Adipose tissue (tissue), 3 donors: ENCODE data around the gene CENPP. TPM values are rescaled to one million over a fixed set of nuclear protein-coding genes. Genes with fewer than 3 reads are reported as not detected.
"Not testable (repeated sequence)": the region's sequence is repeated elsewhere in the genome, so short reads cannot be mapped to it uniquely, and the experiment has no call there.

ENCODE experiments used
- H3K27ac ChIP-seq: one replicate; pipeline ENCODE4 v1.5.1; 2013; ENCODE audit warnings: low read depth, low read length
- WGBS, 3 donors: extraction: QIAGEN DNeasy Blood & Tissue Kit; methylation state at CpG; one replicate each; pipeline ENCODE4 v1.1.7; 2013; 5-methylcytosine and 5-hydroxymethylcytosine counted together
- polyA plus RNA-seq, 3 donors: library from polyadenylated mRNA; stranded (reverse); fragments of 200-250 nt; gene quantifications; one replicate each; pipeline ENCODE4 v1.2.3, GENCODE V29; 2013
- donor health status: healthy with polysubstance abuse.
- donor health status: Bipolar disorder and iron deficiency.
- donor health status: healthy.

The CENPP gene
- polyA plus RNA-seq, 3 donors = 1.3 to 2.2 (median 1.5) TPM

GRCh38 chr9:92613268-92614122, 287.7 kb downstream of the CENPP start:
- no peak overlapping the region for H3K27ac ChIP-seq
- 96 to 97% (median 97%) methylated on average over 23 of the region's 23 CpGs for WGBS, 3 donors

GRCh38 chr9:92614123-92614510, 288.4 kb downstream of the CENPP start:
- H3K27ac ChIP-seq = no peak overlapping the region
- 96 to 97% (median 97%) methylated on average over 9 of the region's 9 CpGs for WGBS, 3 donors

GRCh38 chr9:92614763-92615461, 289.2 kb downstream of the CENPP start:
- 71 to 87% (median 77%) methylated on average over 17 of the region's 17 CpGs for WGBS, 3 donors
- no peak overlapping the region for H3K27ac ChIP-seq

DNA sequence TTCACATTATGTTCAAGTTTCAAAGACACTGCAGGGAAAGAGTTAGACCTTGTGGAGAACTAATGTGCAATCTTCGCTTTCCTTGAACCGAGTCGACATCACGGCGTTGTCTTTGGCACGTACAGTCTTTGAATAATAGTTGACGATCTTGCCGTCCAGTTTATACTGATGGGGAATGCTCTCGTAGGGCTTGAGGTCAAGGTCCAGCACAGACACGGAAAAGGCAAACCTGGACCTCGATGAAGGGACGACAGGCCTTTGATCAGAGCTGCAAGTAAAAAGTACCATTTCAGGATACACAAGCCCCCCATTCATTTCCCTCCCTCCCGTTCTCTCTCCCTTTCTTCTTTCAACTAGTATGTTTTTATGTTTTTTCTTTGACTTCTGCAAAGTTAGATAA, 290.0 kb downstream of the CENPP start:
- 84 to 90% (median 85%) methylated on average over 13 of the region's 13 CpGs for whole genome bisulfite sequencing, 3 donors
- H3K27ac ChIP-seq = no peak overlapping the region

GRCh38 chr9:92616199-92616641, 290.5 kb downstream of the CENPP start:
- WGBS, 3 donors = 61 to 76% (median 61%) methylated on average over 11 of the region's 11 CpGs
- no peak overlapping the region for H3K27ac ChIP-seq

DNA sequence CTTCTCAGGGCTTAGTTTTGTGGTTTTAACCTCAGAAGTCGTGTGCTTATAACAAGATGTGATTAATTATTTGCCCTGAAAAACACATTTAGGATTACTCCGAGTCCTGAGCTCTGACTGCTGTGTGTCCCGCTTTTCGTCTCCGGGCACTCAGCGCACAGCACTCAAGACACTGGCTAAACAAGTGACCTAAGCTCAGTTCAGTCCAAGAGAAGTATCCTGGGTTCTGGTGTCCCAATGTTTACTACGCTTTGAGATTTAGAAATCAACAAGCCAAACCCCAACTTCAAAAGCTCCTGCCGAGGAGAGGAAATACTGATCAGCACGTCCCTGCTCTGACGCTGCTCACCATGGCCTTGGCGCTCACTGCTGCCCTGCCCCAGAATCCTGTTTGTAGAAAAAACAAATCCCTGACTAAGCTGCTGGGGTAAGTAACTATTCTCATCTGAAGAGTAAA, 290.9 kb downstream of the CENPP start:
- 59 to 80% (median 61%) methylated on average over 11 of the region's 11 CpGs for WGBS, 3 donors
- H3K27ac ChIP-seq = no peak overlapping the region

- 90 to 95% (median 95%) methylated on average over 11 of the region's 11 CpGs for WGBS, 3 donors
- H3K27ac ChIP-seq = no peak overlapping the region
Measured at GRCh38 chr9:92617195-92617813, 291.6 kb downstream of the CENPP start.

GRCh38 chr9:92617951-92618510, 292.3 kb downstream of the CENPP start:
- 84 to 93% (median 89%) methylated on average over 11 of the region's 11 CpGs for WGBS, 3 donors
- H3K27ac ChIP-seq = no peak overlapping the region

DNA sequence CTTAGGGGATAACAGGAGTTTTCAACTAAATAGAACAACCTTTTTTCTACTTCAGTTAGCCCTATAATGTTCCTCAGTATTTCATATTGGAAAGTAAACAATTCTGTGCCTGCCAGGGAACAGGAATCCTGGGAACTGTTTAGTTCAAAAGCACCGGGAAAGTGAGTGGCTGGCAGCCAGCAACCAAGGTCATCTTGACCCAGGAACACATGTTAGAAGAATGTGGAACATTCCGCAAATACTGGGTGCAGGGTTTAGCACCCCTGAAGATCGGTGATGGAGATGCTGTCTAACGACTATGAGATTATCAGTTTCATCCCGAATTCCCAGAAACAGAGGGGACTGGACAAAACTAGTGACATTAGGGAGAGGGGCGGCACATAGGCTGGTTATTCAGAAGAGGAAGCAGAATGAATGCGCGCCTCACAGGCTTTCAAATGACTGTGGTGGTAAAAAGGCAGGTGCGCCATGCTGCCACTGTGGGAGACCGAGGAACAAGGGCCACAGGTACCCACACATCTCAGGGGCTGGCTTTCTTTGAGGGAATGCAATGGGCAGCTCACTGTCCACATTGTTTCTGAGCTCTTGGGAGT, 293.0 kb downstream of the CENPP start:
- WGBS, 3 donors = 66 to 86% (median 79%) methylated on average over 10 of the region's 10 CpGs
- no peak overlapping the region for H3K27ac ChIP-seq

DNA sequence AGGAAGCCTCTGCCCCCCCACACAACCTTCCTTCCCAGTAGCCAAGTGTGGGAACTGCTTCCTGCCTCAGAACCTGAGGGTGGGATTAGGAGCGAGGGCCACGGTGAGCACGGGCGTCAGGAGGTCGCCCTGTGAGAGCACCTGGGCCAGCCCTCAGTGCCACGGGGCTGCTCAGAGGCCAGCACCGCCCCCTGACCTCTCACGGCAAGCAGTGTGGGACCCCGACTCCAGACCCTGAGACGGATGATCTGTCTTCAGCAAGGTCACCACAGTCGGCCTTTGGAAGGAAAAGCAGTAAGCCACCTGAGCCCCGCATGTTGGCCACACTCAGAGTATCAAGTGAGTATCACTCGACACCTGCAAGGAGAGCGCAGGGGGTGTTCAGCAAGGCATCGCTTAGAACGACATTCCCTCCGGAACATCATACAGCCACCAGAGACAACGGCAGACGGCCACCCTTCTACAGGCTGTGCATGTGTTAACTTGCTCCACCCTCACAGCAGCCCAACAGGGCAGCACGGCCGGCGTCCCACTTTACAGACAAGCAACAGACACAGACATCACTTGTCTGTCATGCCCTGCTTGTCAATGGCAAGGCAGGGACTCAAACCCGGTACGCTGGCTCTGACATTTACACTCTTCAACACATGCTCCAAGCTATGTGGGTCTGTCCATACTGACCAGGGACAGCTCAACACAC, 294.0 kb downstream of the CENPP start:
- 93 to 95% (median 93%) methylated on average over 24 of the region's 24 CpGs for WGBS, 3 donors
- H3K27ac ChIP-seq = no peak overlapping the region

- no peak overlapping the region for H3K27ac ChIP-seq
- 92 to 95% (median 95%) methylated on average over 5 of the region's 5 CpGs for WGBS, 3 donors
Measured at GRCh38 chr9:92620845-92621244, 295.1 kb downstream of the CENPP start.

DNA sequence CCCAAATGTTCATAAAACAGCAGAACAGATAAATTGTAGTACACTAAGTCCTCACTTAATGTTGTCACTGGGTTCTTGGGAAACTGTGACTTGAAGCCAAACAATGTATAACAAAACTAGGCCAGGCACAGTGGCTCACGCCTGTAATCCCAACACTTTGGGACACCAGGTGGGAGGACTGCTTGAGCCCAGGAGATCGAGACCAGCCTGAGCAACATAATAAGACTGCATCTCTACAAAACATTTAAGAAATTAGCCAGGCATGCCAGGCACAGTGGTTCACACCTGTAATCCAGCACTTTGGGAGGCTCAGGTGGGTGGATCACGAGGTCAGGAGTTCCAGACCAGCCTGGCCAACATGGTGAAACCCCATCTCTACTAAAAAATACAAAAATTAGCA, 298.2 kb downstream of the CENPP start:
- not testable (repeated sequence) for H3K27ac ChIP-seq
- WGBS, 3 donors = 97 to 99% (median 98%) methylated on average over 3 of the region's 3 CpGs

DNA sequence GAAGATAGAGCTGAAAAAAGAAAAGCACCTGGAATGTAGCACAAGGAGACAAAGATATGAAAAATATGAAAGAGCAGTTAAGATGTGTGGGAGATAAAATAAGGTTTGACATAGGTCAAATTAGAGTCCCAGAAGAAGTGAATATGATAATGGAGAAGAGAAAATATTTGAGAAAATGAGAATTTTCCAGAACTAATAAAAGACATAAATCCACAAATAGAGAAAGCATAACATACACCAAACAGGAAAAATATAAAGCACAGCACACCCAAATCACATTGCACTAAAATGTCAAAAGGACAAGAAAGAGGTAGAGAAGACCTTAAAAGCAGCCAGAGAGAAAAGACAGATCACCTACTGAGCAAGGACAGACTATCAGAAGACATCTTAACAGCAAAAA, 300.7 kb downstream of the CENPP start:
- no peak overlapping the region for H3K27ac ChIP-seq

GRCh38 chr9:92627651-92628050, 301.9 kb downstream of the CENPP start:
- WGBS, 3 donors = 70 to 87% (median 72%) methylated on average over 5 of the region's 5 CpGs
- H3K27ac ChIP-seq = no peak overlapping the region

DNA sequence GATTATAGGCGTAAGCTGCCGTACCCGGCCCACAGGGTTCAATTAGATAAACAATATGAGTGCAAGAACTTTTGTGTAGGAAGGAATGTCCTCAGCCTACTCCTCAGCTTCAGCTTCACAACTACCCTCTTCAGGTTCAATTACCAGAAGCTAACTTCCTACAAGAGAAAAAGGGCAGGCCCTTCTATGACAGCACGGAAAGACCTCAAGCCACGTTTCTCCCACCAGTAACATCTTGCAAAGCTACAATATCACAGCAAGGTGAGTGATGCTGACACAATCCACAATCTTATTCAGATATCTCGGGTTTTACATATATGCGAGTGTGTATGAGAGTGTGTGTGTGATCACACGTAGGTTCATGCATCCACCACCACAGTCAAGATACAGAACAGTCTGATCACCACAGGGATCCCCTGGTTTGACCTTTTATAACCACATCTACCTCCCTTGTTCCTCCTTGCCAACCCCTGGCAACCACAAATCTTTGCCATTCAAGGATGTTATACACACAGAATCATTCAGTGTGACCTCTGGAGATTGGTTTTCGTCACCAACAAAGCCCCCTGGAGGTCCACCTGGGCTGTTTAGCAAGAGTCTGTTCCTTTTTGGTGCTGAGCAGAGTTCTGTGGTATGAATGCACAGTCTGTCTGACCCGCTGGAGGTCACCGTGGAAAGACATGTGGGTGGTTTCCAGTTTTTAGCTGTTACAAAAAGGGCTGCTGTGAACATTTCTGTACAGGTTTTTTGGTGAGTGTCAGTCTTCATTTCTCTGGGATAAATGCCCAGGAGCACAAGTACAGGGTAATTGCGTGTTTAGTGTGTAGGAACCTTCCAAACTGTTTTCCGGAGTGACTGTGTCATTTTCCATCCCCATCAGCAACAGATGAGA, 305.9 kb downstream of the CENPP start:
- WGBS, 3 donors = 91 to 94% (median 92%) methylated on average over 13 of the region's 13 CpGs
- no peak overlapping the region for H3K27ac ChIP-seq

DNA sequence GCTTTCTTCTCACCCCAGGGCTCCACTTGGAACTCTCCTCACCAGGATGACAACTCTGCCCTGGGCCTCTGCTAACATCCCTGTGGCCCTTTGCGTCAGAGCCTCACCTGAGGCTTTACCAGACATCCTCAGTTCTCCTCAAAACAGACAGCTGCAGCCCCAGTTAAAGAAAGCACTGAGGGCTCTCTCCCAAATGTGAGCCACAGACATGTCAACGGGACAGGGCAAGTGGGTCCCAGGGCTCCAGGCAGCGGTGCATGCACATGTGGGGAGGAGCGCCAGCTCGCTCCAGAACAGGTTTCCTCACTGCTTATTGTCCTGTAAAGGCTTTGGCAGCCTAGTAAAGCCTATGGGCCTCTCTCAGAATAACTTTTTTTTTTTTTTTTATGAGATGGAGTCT, 306.9 kb downstream of the CENPP start:
- no peak overlapping the region for H3K27ac ChIP-seq
- WGBS, 3 donors = 91 to 97% (median 95%) methylated on average over 5 of the region's 5 CpGs

- 73 to 92% (median 88%) methylated on average over 9 of the region's 9 CpGs for WGBS, 3 donors
- no peak overlapping the region for H3K27ac ChIP-seq
Measured at GRCh38 chr9:92633614-92634278, 308.0 kb downstream of the CENPP start.
